A549 (cell line): ENCODE measurements around the gene PDGFB.

Experiments
- POLR2A ChIP-seq: IDR thresholded peaks from 2 replicates; pipeline ENCODE4 v1.6.1; 2012; ENCODE audit warnings: mild to moderate bottlenecking, low read length
- RAD21 ChIP-seq, 2 experiments: fragments of >200 bp in 1 of 2; sonication (Bioruptor Twin) in 1 of 2; formaldehyde crosslinking in 1 of 2; IDR thresholded peaks in 1 of 2; conservative IDR thresholded peaks in 1 of 2; 2 replicates in 1 of 2; 3 replicates in 1 of 2; pipeline ENCODE4 v1.6.1; 2012 to 2018; ENCODE audit warnings: inconsistent platforms in 1 of 2
- ZFP36 ChIP-seq: fragments of 450-650 bp; IDR thresholded peaks from 2 replicates; pipeline ENCODE4 v1.6.1; 2014; ENCODE audit warnings: borderline replicate concordance; ENCODE audit not compliant: partially characterized antibody

DNA sequence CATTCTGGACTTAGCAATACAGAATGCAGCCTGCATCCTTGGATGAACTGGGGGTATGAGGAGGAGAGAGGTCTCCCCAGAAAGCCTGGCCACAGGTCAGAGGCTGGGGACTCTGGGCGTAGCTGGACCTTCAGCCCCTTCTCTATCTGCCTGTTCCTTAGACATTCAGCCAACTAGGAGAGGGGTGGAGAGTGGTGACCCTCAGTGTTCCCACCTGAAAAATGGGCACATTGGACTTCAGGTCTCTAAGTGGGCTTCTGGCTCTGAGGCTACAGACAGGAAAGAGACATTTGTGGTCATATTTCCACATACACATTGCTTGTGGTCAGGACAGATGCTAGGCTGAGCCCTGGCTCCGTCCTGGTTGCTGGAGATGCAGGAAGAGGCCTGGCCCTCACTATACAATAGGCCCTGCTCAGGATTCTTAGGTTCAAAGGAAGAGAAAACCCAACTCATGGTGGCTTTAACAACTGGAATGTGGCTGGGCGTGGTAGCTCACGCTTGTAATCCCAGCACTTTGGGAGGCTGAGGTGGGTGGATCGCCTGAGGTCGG lies 62.2 kb downstream of the PDGFB start:
- TF ChIP-seq ZFP36 = no peak
- no peak for TF ChIP-seq POLR2A
- TF ChIP-seq RAD21 (conservative IDR thresholded peaks at IDR 0.05 in 1 of 2, IDR thresholded peaks at IDR 0.05 in 1 of 2) = no peak
